ENCODE measurements around the gene BARX2. TPM values are rescaled to one million over a fixed set of nuclear protein-coding genes. Genes with fewer than 3 reads are reported as not detected.

BARX2 gene
- total RNA-seq, 8 experiments from 2014 or later: 0.09 to 0.71 (median 0.40) TPM; not detected in 2

DNA sequence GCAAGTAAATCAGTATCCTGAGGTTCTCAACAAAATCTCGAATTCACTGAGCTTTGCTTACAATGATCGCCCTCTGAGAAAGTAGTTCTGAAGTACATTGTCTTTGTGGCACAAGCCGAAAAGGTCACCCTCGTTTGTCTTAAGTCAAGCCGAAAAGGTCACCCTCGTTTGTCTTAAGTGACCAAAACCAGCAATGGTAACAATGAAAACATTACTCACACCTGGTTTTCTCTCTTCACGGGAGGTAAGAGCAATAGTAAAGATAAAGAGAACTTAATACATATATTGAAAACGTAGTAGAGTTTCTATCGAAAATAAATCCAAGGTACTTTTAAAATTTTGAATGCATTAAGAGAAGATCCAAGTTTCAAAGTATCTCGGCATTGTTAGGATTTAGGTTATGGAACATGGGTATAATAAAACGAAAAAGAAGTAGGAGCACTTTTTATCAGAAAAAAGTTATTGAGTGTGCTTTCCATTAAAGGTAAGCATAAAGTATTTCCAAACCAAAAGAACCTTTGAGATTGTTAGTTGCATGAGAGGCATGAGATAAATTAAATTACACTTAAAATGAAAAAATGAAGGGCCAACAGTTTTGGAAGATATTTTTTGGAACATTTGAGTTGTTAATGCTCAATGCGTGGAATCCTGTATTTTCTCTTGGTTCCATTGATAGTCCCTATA is 1.2 kb downstream of the BARX2 start:
- no peak overlapping the region for H3K27ac ChIP-seq
- in situ Hi-C loops (cut with MboI; ENCODE audit: low pct_unique_long_range_greater_than_20kb in 2 of 9, low sequenced_read_pairs in 9 of 9, unreplicated experiment in 9 of 9): loop anchor here in 1 of 9 experiments (10.0 to 25.0 kb wide), 2 partner anchors 311 to 368 kb away; no protein-coding TSS in a partner anchor
- WGBS, 10 experiments: 27 to 79% (median 55%) methylated on average over 6 to 12 of the region's 12 CpGs
- ATAC-seq (replicated peaks in 6 of 8): no peak
- H3K4me3 ChIP-seq: no peak overlapping the region
- peaks cover 3 to 12% of the 10 kb centered on the region in 2 donors for H3K4me1 ChIP-seq (replicated peaks in 1 of 2)

DNA sequence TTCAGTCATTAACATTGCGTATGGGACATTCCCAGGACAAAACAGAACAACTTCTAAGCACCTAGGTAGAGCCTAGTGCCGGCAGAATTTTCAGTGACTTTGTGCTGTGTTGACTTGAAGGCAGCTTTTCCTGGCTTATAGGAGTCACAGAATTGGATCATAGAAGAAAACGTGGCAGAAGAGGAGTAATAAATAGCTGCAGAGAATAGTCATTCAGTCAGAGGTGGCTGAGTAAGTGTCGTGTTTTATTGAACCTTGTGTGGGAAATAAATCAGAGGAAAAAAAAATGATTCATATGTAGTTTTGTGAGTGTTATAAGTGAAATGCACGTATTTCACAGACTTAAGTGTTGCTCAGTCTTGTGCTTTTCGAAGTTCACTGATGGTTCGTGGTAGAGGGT is 2.1 kb downstream of the BARX2 start:
- Histone ChIP-seq H3K27ac (no peak overlapping the region), H3K4me3 (no peak overlapping the region), H3K4me1 (replicated peaks in 1 of 2) (peaks cover 3 to 12% of the 10 kb centered on the region in 2 donors)
- in situ Hi-C loops (cut with MboI; ENCODE audit: low pct_unique_long_range_greater_than_20kb in 2 of 9, low sequenced_read_pairs in 9 of 9, unreplicated experiment in 9 of 9): loop anchor here in 1 of 9 experiments (10.0 to 25.0 kb wide), 2 partner anchors 310 to 367 kb away; no protein-coding TSS in a partner anchor
- 48 to 90% (median 69%) methylated on average over 1 to 7 of the region's 7 CpGs; no CpG with 5 or more reads in 1 of the 10 experiments for WGBS, 10 experiments
- ATAC-seq (replicated peaks in 6 of 8): no peak

DNA sequence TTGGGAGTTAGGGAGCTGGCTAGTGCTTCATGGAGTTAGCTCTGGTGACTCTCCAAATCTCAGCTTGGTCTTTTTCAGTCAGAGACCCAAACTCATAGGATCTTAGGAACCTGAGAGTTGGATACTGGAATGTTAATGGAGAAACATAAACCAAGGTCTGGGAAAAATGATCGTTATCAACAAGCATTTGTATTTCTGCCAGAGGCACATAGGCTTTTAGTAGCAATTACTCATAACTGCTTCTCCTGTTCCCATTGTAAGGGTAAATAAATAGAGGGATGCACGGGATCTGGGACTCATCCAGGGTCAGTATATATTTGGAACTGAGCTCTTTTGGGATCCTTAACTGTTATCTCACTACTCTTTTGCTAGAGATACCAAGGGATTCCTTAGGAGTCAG is 4.8 kb downstream of the BARX2 start:
- WGBS, 10 experiments: 0 to 100% (median 69%) methylated on average over 1 to 2 of the region's 2 CpGs
- no peak overlapping the region for H3K4me3 ChIP-seq
- H3K27ac ChIP-seq: no peak overlapping the region
- no peak for ATAC-seq (replicated peaks in 6 of 8)
- peaks cover 0 to 2% of the 10 kb centered on the region in 2 donors for H3K4me1 ChIP-seq (replicated peaks in 1 of 2)
- in situ Hi-C loops (cut with MboI; ENCODE audit: low pct_unique_long_range_greater_than_20kb in 2 of 9, low sequenced_read_pairs in 9 of 9, unreplicated experiment in 9 of 9): loop anchor here in 1 of 9 experiments (25.0 kb wide), 1 partner anchor 307 kb away; no protein-coding TSS in a partner anchor

DNA sequence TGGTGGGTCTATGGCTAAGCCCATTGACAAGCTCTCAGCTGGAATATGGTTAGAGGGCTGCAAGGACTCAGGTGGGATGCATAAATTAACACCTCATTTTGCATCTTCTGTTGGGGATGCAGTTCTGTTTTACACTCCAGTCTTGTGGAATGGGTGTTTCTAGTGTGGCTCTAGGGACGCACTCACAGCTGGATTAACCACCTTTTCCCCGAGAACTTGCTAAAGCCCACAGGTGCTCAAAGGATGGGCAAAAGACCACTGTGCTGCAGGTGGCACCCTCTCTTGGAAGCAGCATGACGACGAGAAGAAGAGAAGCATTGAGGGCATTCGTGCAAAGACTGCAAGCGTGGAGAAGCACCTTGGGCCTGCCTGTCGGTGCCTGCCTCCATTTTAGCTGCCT is 6.9 kb downstream of the BARX2 start:
- Histone ChIP-seq H3K27ac (no peak overlapping the region), H3K4me3 (no peak overlapping the region), H3K4me1 (replicated peaks in 1 of 2) (no peaks in the 10 kb centered on the region)
- in situ Hi-C loops (cut with MboI; ENCODE audit: low pct_unique_long_range_greater_than_20kb in 2 of 9, low sequenced_read_pairs in 9 of 9, unreplicated experiment in 9 of 9): loop anchor here in 1 of 9 experiments (25.0 kb wide), 1 partner anchor 305 kb away; no protein-coding TSS in a partner anchor
- WGBS, 10 experiments: 10 to 90% (median 50%) methylated on average over 1 to 6 of the region's 7 CpGs; no CpG with 5 or more reads in 3 of the 10 experiments
- ATAC-seq (replicated peaks in 6 of 8): no peak

DNA sequence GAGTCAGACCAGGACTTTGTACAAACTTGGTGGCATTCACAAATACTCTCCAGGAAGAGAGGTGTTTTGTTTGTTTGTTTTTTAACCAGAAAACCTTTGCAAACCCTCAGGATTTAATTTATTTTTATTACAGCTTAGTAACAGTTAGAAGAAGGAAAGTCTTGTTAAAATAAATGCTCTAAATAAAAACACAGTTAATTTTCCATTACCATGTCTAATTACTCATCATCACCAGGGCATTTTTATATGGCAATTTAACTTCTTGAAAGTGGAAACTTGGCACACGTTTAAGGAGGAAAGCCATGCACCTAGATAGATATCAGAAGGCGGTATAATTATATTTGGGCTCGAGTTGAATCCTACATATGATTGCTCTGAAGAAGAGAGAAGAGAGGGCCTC is 7.4 kb downstream of the BARX2 start:
- Histone ChIP-seq H3K4me3 (no peak overlapping the region), H3K27ac (no peak overlapping the region), H3K4me1 (replicated peaks in 1 of 2) (no peaks in the 10 kb centered on the region)
- in situ Hi-C loops (cut with MboI; ENCODE audit: low pct_unique_long_range_greater_than_20kb in 2 of 9, low sequenced_read_pairs in 9 of 9, unreplicated experiment in 9 of 9): loop anchor here in 1 of 9 experiments (25.0 kb wide), 1 partner anchor 304 kb away; no protein-coding TSS in a partner anchor
- ATAC-seq (replicated peaks in 6 of 8): no peak
- WGBS, 10 experiments: 27 to 83% (median 52%) methylated on average over 1 to 3 of the region's 3 CpGs; no CpG with 5 or more reads in 2 of the 10 experiments

DNA sequence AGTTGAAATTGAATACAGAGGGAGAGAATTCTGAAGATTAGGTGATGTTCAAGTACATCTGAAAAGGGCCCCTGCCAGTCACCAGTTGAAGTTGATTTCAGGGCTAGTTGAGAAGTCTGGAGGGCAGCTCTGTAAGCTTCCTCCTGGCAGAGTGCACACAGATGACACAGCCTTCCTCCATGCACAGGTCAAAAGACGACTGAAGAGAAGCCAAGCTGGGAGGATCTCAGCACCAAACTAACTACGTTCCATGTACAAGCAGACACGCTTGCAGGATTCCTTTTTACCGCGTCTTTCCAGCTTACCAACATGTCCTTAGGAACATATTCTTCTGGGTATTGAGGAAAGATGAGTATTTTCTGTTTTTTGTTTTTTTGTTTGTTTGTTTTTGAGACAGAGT is 7.9 kb downstream of the BARX2 start:
- 6 to 92% (median 76%) methylated on average over 1 to 5 of the region's 5 CpGs; no CpG with 5 or more reads in 2 of the 10 experiments for WGBS, 10 experiments
- no peak overlapping the region for H3K4me3 ChIP-seq
- no peak for ATAC-seq (replicated peaks in 6 of 8)
- no peak overlapping the region for H3K27ac ChIP-seq
- H3K4me1 ChIP-seq (replicated peaks in 1 of 2): no peaks in the 10 kb centered on the region
- in situ Hi-C loops (cut with MboI; ENCODE audit: low pct_unique_long_range_greater_than_20kb in 2 of 9, low sequenced_read_pairs in 9 of 9, unreplicated experiment in 9 of 9): loop anchor here in 1 of 9 experiments (25.0 kb wide), 1 partner anchor 304 kb away; no protein-coding TSS in a partner anchor

DNA sequence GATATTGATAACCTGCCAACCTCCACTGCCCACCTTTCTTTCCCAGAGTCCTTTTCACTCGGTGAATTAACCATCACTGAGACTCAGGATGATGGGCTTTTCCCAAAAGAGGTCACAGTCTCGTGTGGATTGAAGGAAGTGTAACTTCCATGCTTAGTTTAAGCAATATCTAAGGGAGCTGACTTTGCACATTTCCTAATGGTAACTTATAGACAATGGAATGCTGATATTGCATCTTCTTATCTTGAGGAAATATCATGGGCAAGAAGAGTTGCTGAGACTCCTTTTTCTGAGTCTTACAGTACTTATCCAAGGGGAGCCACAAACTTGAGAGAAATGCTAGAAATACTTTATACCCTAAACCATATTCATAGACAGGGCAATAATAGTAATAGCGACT is 8.8 kb downstream of the BARX2 start:
- ATAC-seq (replicated peaks in 6 of 8): no peak
- Histone ChIP-seq H3K4me3 (no peak overlapping the region), H3K4me1 (replicated peaks in 1 of 2) (no peaks in the 10 kb centered on the region), H3K27ac (no peak overlapping the region)
- in situ Hi-C loops (cut with MboI; ENCODE audit: low pct_unique_long_range_greater_than_20kb in 2 of 9, low sequenced_read_pairs in 9 of 9, unreplicated experiment in 9 of 9): loop anchor here in 1 of 9 experiments (25.0 kb wide), 1 partner anchor 303 kb away; no protein-coding TSS in a partner anchor
- 0 to 92% (median 73%) methylated on average over 1 to 3 of the region's 3 CpGs for WGBS, 10 experiments

DNA sequence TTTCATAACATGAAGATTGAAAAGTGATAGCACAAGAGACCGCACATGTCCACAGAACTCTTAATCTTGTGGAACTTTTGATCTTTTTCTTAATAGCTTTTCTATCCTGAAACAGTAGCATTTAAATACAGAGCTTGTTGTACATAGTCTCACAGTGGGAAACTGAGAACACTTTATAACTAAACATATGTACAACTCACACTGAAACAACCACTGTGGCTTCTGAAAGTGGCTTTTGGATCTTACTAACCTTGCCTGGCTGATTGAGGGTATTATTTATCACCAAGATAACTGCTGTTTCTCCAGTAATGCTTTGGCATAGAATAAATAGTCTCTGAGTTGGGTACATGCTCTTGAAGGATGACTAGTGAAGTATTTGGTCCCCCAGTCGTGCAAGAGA is 10.2 kb downstream of the BARX2 start:
- no peak for ATAC-seq (replicated peaks in 6 of 8)
- in situ Hi-C loops (cut with MboI; ENCODE audit: low pct_unique_long_range_greater_than_20kb in 2 of 9, low sequenced_read_pairs in 9 of 9, unreplicated experiment in 9 of 9): loop anchor here in 1 of 9 experiments (25.0 kb wide), 1 partner anchor 302 kb away; no protein-coding TSS in a partner anchor
- WGBS, 10 experiments: 0 to 100% (median 59%) methylated on average over 1 to 2 of the region's 2 CpGs; no CpG with 5 or more reads in 1 of the 10 experiments
- Histone ChIP-seq H3K27ac (no peak overlapping the region), H3K4me3 (no peak overlapping the region), H3K4me1 (replicated peaks in 1 of 2) (no peaks in the 10 kb centered on the region)

DNA sequence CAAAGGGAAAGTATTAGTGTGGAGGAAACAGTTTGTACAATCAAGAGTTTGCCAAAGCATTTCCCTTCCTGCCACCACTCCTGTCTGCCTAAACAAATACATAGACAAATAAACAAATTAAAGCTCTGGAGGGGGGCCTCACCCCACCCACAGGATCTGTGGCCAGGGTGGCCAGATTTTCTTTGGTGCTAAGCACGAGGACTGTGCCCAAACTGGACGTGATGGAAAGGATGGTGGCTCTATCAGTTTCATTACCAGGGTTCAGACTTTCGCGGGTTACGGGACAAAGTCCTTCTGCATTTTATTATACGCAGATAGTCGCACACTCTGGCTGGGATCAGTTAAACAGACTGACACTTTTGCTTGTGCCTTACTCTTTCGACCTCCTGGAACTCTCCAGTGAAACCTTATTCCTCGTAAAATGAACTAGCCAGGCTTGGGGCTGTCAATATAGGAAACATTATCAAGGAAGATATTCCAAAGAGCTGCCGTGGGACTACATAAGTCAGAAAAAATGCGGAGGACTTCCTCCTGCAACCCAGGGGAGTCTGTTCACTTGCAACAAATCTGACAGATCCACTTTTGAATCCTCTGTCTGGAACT is 11.2 kb downstream of the BARX2 start:
- no peak overlapping the region for H3K27ac ChIP-seq
- no peak for ATAC-seq (replicated peaks in 6 of 8)
- 0 to 88% (median 61%) methylated on average over 2 to 10 of the region's 11 CpGs; no CpG with 5 or more reads in 1 of the 10 experiments for WGBS, 10 experiments
- in situ Hi-C loops (cut with MboI; ENCODE audit: low pct_unique_long_range_greater_than_20kb in 2 of 9, low sequenced_read_pairs in 9 of 9, unreplicated experiment in 9 of 9): loop anchor here in 1 of 9 experiments (25.0 kb wide), 1 partner anchor 300 kb away; no protein-coding TSS in a partner anchor
- no peak overlapping the region for H3K4me3 ChIP-seq
- H3K4me1 ChIP-seq (replicated peaks in 1 of 2): no peaks in the 10 kb centered on the region

DNA sequence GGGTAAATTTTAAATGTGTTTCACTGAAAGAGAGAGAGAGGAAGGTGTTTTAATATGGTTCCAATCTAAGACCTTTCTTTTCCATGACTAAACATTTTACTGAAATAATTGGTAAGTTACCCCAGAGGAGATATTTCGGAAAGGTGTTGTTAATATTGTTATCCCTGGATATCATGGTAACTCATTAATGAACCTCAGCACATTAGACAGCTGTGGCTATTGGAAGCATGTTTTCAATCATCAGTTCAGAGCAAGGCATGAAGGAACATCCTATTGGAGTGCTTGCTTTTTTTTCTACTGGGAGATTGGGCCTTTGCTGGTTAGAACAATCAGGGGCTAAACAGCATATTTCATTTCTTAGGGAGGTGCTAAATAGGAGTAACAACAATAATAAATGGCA is 11.8 kb downstream of the BARX2 start:
- Histone ChIP-seq H3K4me1 (replicated peaks in 1 of 2) (no peaks in the 10 kb centered on the region), H3K4me3 (no peak overlapping the region), H3K27ac (no peak overlapping the region)
- no peak for ATAC-seq (replicated peaks in 6 of 8)
- WGBS, 10 experiments: 0 to 90% (median 75%) methylated on average over 1 of the region's 1 CpG; no CpG with 5 or more reads in 3 of the 10 experiments
- in situ Hi-C loops (cut with MboI; ENCODE audit: low pct_unique_long_range_greater_than_20kb in 2 of 9, low sequenced_read_pairs in 9 of 9, unreplicated experiment in 9 of 9): loop anchor here in 1 of 9 experiments (25.0 kb wide), 1 partner anchor 300 kb away; no protein-coding TSS in a partner anchor

DNA sequence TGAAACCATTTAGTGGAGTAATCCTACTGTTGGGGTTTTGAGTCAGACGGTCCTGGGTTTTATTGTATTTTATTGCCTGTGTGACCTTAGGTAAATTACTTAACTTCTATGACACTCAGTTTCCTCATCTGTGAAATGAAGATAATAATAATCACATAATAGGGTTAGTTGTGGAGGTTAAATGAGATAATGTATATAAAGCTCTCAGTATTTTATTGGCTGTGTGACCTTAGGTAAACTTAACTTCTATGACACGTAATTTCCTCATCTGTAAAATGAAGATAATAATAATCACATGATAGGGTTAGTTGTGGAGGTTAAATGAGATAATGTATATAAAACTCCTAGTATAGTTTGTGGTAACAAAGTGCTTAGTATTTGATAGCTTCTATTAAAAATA is 13.2 kb downstream of the BARX2 start:
- no peaks in the 10 kb centered on the region for H3K4me1 ChIP-seq (replicated peaks in 1 of 2)
- in situ Hi-C loops (cut with MboI; ENCODE audit: low pct_unique_long_range_greater_than_20kb in 2 of 9, low sequenced_read_pairs in 9 of 9, unreplicated experiment in 9 of 9): loop anchor here in 1 of 9 experiments (25.0 kb wide), 1 partner anchor 298 kb away; no protein-coding TSS in a partner anchor
- no peak for ATAC-seq (replicated peaks in 6 of 8)
- no peak overlapping the region for H3K27ac ChIP-seq
- H3K4me3 ChIP-seq: no peak overlapping the region
- WGBS, 10 experiments: 0 to 100% (median 87%) methylated on average over 1 to 2 of the region's 2 CpGs; no CpG with 5 or more reads in 2 of the 10 experiments

DNA sequence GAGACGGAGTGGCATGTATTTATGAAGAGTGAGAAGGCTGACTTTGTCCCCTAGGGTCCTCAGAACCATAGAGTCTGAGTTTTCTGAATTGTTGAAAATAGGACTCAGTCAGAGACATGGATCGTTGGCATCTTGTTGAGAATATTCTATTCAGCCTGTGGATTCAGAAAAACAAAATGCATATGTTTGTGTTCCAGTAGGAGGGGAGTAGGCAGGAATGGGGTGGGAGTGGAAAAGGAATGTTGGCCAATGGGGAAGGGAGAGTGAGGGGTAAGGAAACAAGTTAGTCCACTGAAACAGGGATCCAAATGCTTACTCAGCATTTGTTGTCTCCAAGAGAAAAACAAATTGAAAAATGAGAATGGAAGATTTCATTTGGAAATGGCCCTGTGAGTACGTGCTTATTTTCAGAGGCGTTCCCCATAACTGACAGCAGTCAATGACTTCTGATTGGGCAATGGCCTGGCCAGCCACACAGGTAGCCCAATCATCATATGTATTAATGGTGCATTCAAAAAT is 14.7 kb downstream of the BARX2 start:
- in situ Hi-C loops (cut with MboI; ENCODE audit: low pct_unique_long_range_greater_than_20kb in 2 of 9, low sequenced_read_pairs in 9 of 9, unreplicated experiment in 9 of 9): loop anchor here in 1 of 9 experiments (25.0 kb wide), 1 partner anchor 297 kb away; no protein-coding TSS in a partner anchor
- H3K4me1 ChIP-seq (replicated peaks in 1 of 2): peaks cover 0 to 2% of the 10 kb centered on the region in 2 donors
- no peak overlapping the region for H3K4me3 ChIP-seq
- WGBS, 10 experiments: 7 to 92% (median 58%) methylated on average over 1 to 4 of the region's 4 CpGs; no CpG with 5 or more reads in 3 of the 10 experiments
- H3K27ac ChIP-seq: no peak overlapping the region
- no peak for ATAC-seq (replicated peaks in 6 of 8)

Data from motor neuron (in vitro differentiated cells).